SK-N-SH (cell line): ENCODE results near the gene CYB561D2. TPM values are rescaled to one million over a fixed set of nuclear protein-coding genes. Genes with fewer than 3 reads are reported as not detected.

ENCODE experiments used
- CTCF ChIA-PET: fragments of 300-600, 350-600 bp; formaldehyde crosslinking; extraction: SDS; loops from one replicate; lab custom pipeline; 2021; lab: Yijun Ruan, JAX
- POLR2A ChIA-PET: fragments of 350-600 bp; sonication (Branson Sonifier 250); formaldehyde crosslinking; extraction: SDS; loops from one replicate; lab custom pipeline; 2020; ENCODE audit warnings: antibody characterized with exemption, inconsistent platforms; lab: Yijun Ruan, JAX
- DNase-seq: peaks from one replicate; pipeline ENCODE4 v3.0.0; 2012
- H2AFZ ChIP-seq: fragments of 200-600 bp; sonication (generic); 2 replicates; pipeline ENCODE4 v1.8.1; 2016; ENCODE audit warnings: antibody characterized with exemption, mild to moderate bottlenecking, low read depth
- H3F3A ChIP-seq: fragments of 200-600 bp; sonication (generic); replicated peaks from 2 replicates; pipeline ENCODE3; 2016; ENCODE audit warnings: antibody characterized with exemption, mild to moderate bottlenecking; ENCODE audit not compliant: insufficient read depth
- H3K27ac ChIP-seq, 2 experiments: fragments of 200-500 bp in 1 of 2; fragments of 200-600 bp in 1 of 2; sonication (Bioruptor generic) in 1 of 2; sonication (generic), shearing (Covaris generic) in 1 of 2; 2 replicates each; pipeline versions ENCODE4 v1.5.1 to v1.6.1; 2014 to 2016; ENCODE audit warnings: low read depth in 2 of 2, inconsistent platforms in 1 of 2, low read length in 1 of 2, mild to moderate bottlenecking in 1 of 2, mixed read lengths in 1 of 2
- H3K27me3 ChIP-seq: fragments of 200-600 bp; sonication (generic), shearing (Covaris generic); 2 replicates; pipeline ENCODE4 v1.6.1; 2016; ENCODE audit warnings: mixed run types; ENCODE audit not compliant: insufficient read depth
- H3K36me3 ChIP-seq, 2 experiments: fragments of 200-500 bp in 1 of 2; fragments of 200-600 bp in 1 of 2; sonication (Bioruptor generic) in 1 of 2; sonication (generic) in 1 of 2; replicated peaks in 1 of 2; 2 replicates each; pipeline versions ENCODE3 to v1.5.1; 2014 to 2016; ENCODE audit warnings: low read length in 1 of 2, mild to moderate bottlenecking in 1 of 2; ENCODE audit not compliant: insufficient read depth in 2 of 2, control insufficient read depth in 1 of 2
- H3K4me1 ChIP-seq, 2 experiments: fragments of 200-500 bp in 1 of 2; fragments of 200-600 bp in 1 of 2; sonication (Bioruptor generic) in 1 of 2; sonication (generic), shearing (Covaris generic) in 1 of 2; 2 replicates each; pipeline versions ENCODE4 v1.5.1 to v1.6.1; 2014 to 2016; ENCODE audit warnings: low read depth in 1 of 2, low read length in 1 of 2, mixed run types in 1 of 2; ENCODE audit not compliant: insufficient read depth in 2 of 2, control insufficient read depth in 1 of 2
- H3K4me2 ChIP-seq: fragments of 200-600 bp; sonication (generic), shearing (Covaris generic); 2 replicates; pipeline ENCODE4 v1.6.1; 2017; ENCODE audit warnings: mixed run types
- H3K4me3 ChIP-seq, 2 experiments: fragments of 200-500 bp in 1 of 2; fragments of 200-600 bp in 1 of 2; sonication (Bioruptor generic) in 1 of 2; sonication (generic), shearing (Covaris generic) in 1 of 2; 2 replicates each; pipeline versions ENCODE4 v1.5.1 to v1.8.1; 2014 to 2016; ENCODE audit warnings: low read depth in 2 of 2, inconsistent platforms in 1 of 2, low read length in 1 of 2, mild to moderate bottlenecking in 1 of 2, mixed read lengths in 1 of 2, moderate library complexity in 1 of 2
- H3K79me2 ChIP-seq: fragments of 200-600 bp; sonication (generic); 2 replicates; pipeline ENCODE4 v1.8.1; 2017; ENCODE audit warnings: mild to moderate bottlenecking; ENCODE audit not compliant: insufficient read depth
- H3K9ac ChIP-seq: fragments of 200-600 bp; sonication (generic); 2 replicates; pipeline ENCODE4 v1.6.1; 2017; ENCODE audit warnings: mixed run types
- H3K9me2 ChIP-seq: fragments of 200-600 bp; sonication (generic); 2 replicates; pipeline ENCODE4 v1.6.1; 2017; ENCODE audit warnings: mixed run types
- H3K9me3 ChIP-seq: fragments of 200-600 bp; sonication (generic); 2 replicates; pipeline ENCODE4 v1.6.1; 2017; ENCODE audit warnings: mixed run types, mild to moderate bottlenecking, moderate library complexity
- H4K20me1 ChIP-seq: fragments of 200-600 bp; sonication (generic); 2 replicates; pipeline ENCODE4 v1.6.1; 2017; ENCODE audit warnings: mild to moderate bottlenecking, mixed run types; ENCODE audit not compliant: insufficient read depth
- ELF1 ChIP-seq: IDR thresholded peaks from 2 replicates; pipeline ENCODE4 v1.4.0; 2012
- EP300 ChIP-seq, 2 experiments: IDR thresholded peaks; 2 replicates each; pipeline versions ENCODE4 v1.4.0 to v1.6.1; 2012; ENCODE audit warnings: borderline replicate concordance in 1 of 2, low read depth in 1 of 2, low read length in 1 of 2
- FOXJ3 ChIP-seq: sonication (generic); formaldehyde crosslinking; IDR thresholded peaks from 2 replicates; pipeline ENCODE4 v1.5.1; 2020; ENCODE audit warnings: mild to moderate bottlenecking, missing genetic modification reagents
- FOXM1 ChIP-seq: IDR thresholded peaks from 2 replicates; pipeline ENCODE4 v1.4.0; 2012; ENCODE audit warnings: low read depth, mild to moderate bottlenecking
- NFIC ChIP-seq: IDR thresholded peaks from 2 replicates; pipeline ENCODE4 v1.4.0; 2012; ENCODE audit warnings: borderline replicate concordance
- NRF1 ChIP-seq: IDR thresholded peaks from 2 replicates; pipeline ENCODE4 v1.6.1; 2012; ENCODE audit warnings: low read depth, mild to moderate bottlenecking, low read length
- PBX3 ChIP-seq: IDR thresholded peaks from 2 replicates; pipeline ENCODE4; 2012
- RAD21 ChIP-seq: IDR thresholded peaks from 2 replicates; pipeline ENCODE4 v1.6.1; 2012; ENCODE audit warnings: mild to moderate bottlenecking, low read length
- RCOR1 ChIP-seq: fragments of 150-350 bp; IDR thresholded peaks from 2 replicates; pipeline ENCODE4 v1.6.1; 2017; ENCODE audit warnings: antibody characterized with exemption, low read length
- RXRA ChIP-seq: IDR thresholded peaks from 2 replicates; pipeline ENCODE4 v1.4.0; 2012; ENCODE audit warnings: low read depth, mild to moderate bottlenecking, borderline replicate concordance
- SIN3A ChIP-seq: IDR thresholded peaks from 2 replicates; pipeline ENCODE4 v1.6.1; 2012; ENCODE audit warnings: low read depth, mild to moderate bottlenecking, low read length, moderate library complexity, borderline replicate concordance
- SMC3 ChIP-seq: IDR thresholded peaks from 2 replicates; pipeline ENCODE4 v1.6.1; 2012; ENCODE audit warnings: low read depth, low read length, improper control_type of control experiment
- TAF1 ChIP-seq: IDR thresholded peaks from 2 replicates; pipeline ENCODE4 v1.6.1; 2012; ENCODE audit warnings: low read depth, mild to moderate bottlenecking, low read length, moderate library complexity, borderline replicate concordance
- TEAD4 ChIP-seq: IDR thresholded peaks from 2 replicates; pipeline ENCODE4 v1.4.0; 2012; ENCODE audit warnings: mild to moderate bottlenecking, borderline replicate concordance; ENCODE audit not compliant: insufficient read depth
- USF2 ChIP-seq: fragments of 150-350 bp; IDR thresholded peaks from 2 replicates; pipeline ENCODE4 v1.6.1; 2017; ENCODE audit warnings: antibody characterized with exemption, low read length, low read depth, borderline replicate concordance
- YY1 ChIP-seq: IDR thresholded peaks from 2 replicates; pipeline ENCODE4 v1.4.0; 2012; ENCODE audit warnings: low read depth, mild to moderate bottlenecking
- WGBS: methylation state at CpG from one replicate; pipeline ENCODE4 v1.1.6; 2017; ENCODE audit warnings: low lambda C conversion rate; 5-methylcytosine and 5-hydroxymethylcytosine counted together
- polyA plus RNA-seq, 3 experiments: library from polyadenylated mRNA; depleted of rRNA; stranded (reverse); fragments of >200 nt; gene quantifications; 2 replicates each; pipeline ENCODE4 v1.2.3, GENCODE V29; 2012

Gene CYB561D2
- polyA plus RNA-seq, 1 of the 3 experiments (the other 2 are of a cell fraction), result 40.7 TPM

DNA sequence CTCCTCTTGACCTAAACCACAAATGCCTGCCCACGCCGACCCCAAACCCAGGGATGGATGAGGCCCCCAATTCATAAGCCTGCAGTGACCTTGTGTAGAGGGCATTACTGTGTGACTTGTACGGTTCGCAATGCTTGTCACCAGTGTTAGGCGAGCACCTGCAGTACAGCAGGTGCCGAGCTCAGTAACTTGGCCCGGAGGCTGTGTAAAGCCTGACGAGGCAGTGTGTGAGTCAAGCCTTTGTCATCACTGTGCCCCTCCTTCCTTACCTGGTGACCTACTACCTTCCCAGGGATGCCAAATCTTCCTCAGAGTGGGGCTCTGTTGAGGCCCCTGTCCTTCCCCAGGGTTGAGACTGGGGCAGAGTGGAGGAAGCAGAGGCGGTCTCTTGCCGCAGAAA is 45.8 kb downstream of the CYB561D2 start:
- no peaks in the 10 kb centered on the region for H3K36me3 ChIP-seq
- DNase-seq, result no peak
- no peaks in the 10 kb centered on the region for H3K9me3 ChIP-seq
- H4K20me1 ChIP-seq, result no peaks in the 10 kb centered on the region
- no peak overlapping the region for H3K9ac ChIP-seq
- H3K4me2 ChIP-seq, result no peak overlapping the region
- H3K79me2 ChIP-seq, result no peaks in the 10 kb centered on the region
- POLR2A ChIA-PET, result no interaction called here
- peaks cover 21% of the 10 kb centered on the region; the same call in 1 of the 2 replicates for H3K27me3 ChIP-seq
- WGBS, result 79% methylated on average over 7 of the region's 10 CpGs
- H2AFZ ChIP-seq, result no peak overlapping the region
- no peak overlapping the region for H3K4me3 ChIP-seq
- no peaks in the 10 kb centered on the region for H3F3A ChIP-seq
- peaks cover 0 to 93% of the 10 kb centered on the region in 2 experiments; a peak in 1 of 4 replicates for H3K4me1 ChIP-seq
- H3K27ac ChIP-seq, result peak overlapping the region in 1 of 2 experiments; percentile 75; a peak in 1 of 4 replicates
- TF ChIP-seq NFIC (no peak), USF2 (no peak), NRF1 (no peak), FOXM1 (no peak), FOXJ3 (CRISPR knock-in tag) (no peak), RCOR1 (no peak), RXRA (no peak), RAD21 (no peak), TAF1 (no peak), PBX3 (no peak), YY1 (no peak), SIN3A (no peak), ELF1 (no peak)
- TF ChIP-seq, all 33 proteins: peak for 0
- CTCF ChIA-PET, result interaction anchor here (0.7 to 1.9 kb wide), 7 partner anchors 11 to 41 kb away, joined by 3 to 6 read pairs (median 3); no protein-coding TSS in a partner anchor
- H3K9me2 ChIP-seq, result no peaks in the 10 kb centered on the region

- POLR2A ChIA-PET, result no interaction called here
- Histone ChIP-seq H3K27ac (peak overlapping the region in 1 of 2 experiments; percentile 43; a peak in 1 of 4 replicates), H3K9me3 (no peaks in the 10 kb centered on the region), H3K4me2 (no peak overlapping the region), H3K36me3 (no peaks in the 10 kb centered on the region), H3K9ac (no peak overlapping the region), H3K9me2 (no peaks in the 10 kb centered on the region), H4K20me1 (no peaks in the 10 kb centered on the region), H3F3A (no peaks in the 10 kb centered on the region), H2AFZ (no peak overlapping the region), H3K79me2 (no peaks in the 10 kb centered on the region), H3K27me3 (peaks cover 21% of the 10 kb centered on the region; the same call in 1 of the 2 replicates), H3K4me1 (peaks cover 0 to 74% of the 10 kb centered on the region in 2 experiments; a peak in 1 of 4 replicates), H3K4me3 (no peak overlapping the region)
- 19% methylated on average over 3 of the region's 5 CpGs for whole genome bisulfite sequencing
- CTCF ChIA-PET, result interaction anchor here (0.6 to 1.4 kb wide), 6 partner anchors 11 to 231 kb away, joined by 3 to 6 read pairs (median 3); no protein-coding TSS in a partner anchor
- DNase-seq, result no peak
- no peak for TF ChIP-seq EP300 (IDR thresholded peaks at IDR 0.05; ENCODE audit: borderline replicate concordance in 1 of 2, low read depth in 1 of 2, low read length in 1 of 2)
- no peak for TF ChIP-seq SMC3
- no peak for TF ChIP-seq TAF1
- no peak for TF ChIP-seq TEAD4
Measured at GRCh38 chr3:50401978-50402595, 51.4 kb downstream of the CYB561D2 start.

Other genes starting within 250 kb of the CYB561D2 start
- gene SEMA3F, start 195.5 kb upstream of the CYB561D2 start, polyA plus RNA-seq (2012; rRNA removed), result 23.9 and 30.4 TPM in 2 replicates
- gene GNAT1, start 159.3 kb upstream of the CYB561D2 start, polyA plus RNA-seq (2012; rRNA removed), result not detected in 2 replicates
- gene SLC38A3, start 145.6 kb upstream of the CYB561D2 start, polyA plus RNA-seq (2012; rRNA removed), result 0.84 and 0.89 TPM in 2 replicates
- 641 and 649 TPM in 2 replicates for gene GNAI2, start 114.7 kb upstream of the CYB561D2 start, polyA plus RNA-seq (2012; rRNA removed)
- 12.4 and 14.9 TPM in 2 replicates for gene SEMA3B, start 81.7 kb upstream of the CYB561D2 start, polyA plus RNA-seq (2012; rRNA removed)
- 0.03 TPM in 1 of 2 replicates, not detected in the other for gene LSMEM2, start 71.8 kb upstream of the CYB561D2 start, polyA plus RNA-seq (2012; rRNA removed)
- 52.4 and 73.2 TPM in 2 replicates for gene IFRD2, start 58.4 kb upstream of the CYB561D2 start, polyA plus RNA-seq (2012; rRNA removed)
- 7.8 and 8.4 TPM in 2 replicates for gene HYAL3, start 51.5 kb upstream of the CYB561D2 start, polyA plus RNA-seq (2012; rRNA removed)
- gene NAA80, start 51.5 kb upstream of the CYB561D2 start, polyA plus RNA-seq (2012; rRNA removed), result 10.4 and 10.5 TPM in 2 replicates
- gene HYAL1, start 47.3 kb upstream of the CYB561D2 start, polyA plus RNA-seq (2012; rRNA removed), result 0.30 and 0.49 TPM in 2 replicates
- 135 and 151 TPM in 2 replicates for gene HYAL2, start 28.1 kb upstream of the CYB561D2 start, polyA plus RNA-seq (2012; rRNA removed)
- 58.7 and 79.3 TPM in 2 replicates for gene TUSC2, start 22.6 kb upstream of the CYB561D2 start, polyA plus RNA-seq (2012; rRNA removed)
- gene RASSF1, start 10.0 kb upstream of the CYB561D2 start, polyA plus RNA-seq (2012; rRNA removed), result 28.1 and 32.3 TPM in 2 replicates
- gene ZMYND10, start 5.1 kb upstream of the CYB561D2 start, polyA plus RNA-seq (2012; rRNA removed), result 0.83 and 0.95 TPM in 2 replicates
- 43.6 and 56.2 TPM in 2 replicates for gene NPRL2, start 87 bp upstream of the CYB561D2 start, polyA plus RNA-seq (2012; rRNA removed)
- gene TMEM115, start 8.7 kb downstream of the CYB561D2 start, polyA plus RNA-seq (2012; rRNA removed), result 47.8 and 49.2 TPM in 2 replicates
- gene CACNA2D2, start 152.8 kb downstream of the CYB561D2 start, polyA plus RNA-seq (2012; rRNA removed), result 1.1 and 2.8 TPM in 2 replicates
- 19.7 and 27.2 TPM in 2 replicates for gene C3orf18, start 216.9 kb downstream of the CYB561D2 start, polyA plus RNA-seq (2012; rRNA removed)
- 15.4 and 21.7 TPM in 2 replicates for gene HEMK1, start 218.7 kb downstream of the CYB561D2 start, polyA plus RNA-seq (2012; rRNA removed)